H1 (cell line): ENCODE results near the gene HS6ST3. TPM values are rescaled to one million over a fixed set of nuclear protein-coding genes. Genes with fewer than 3 reads are reported as not detected.

Source experiments
- BACH1 ChIP-seq: IDR thresholded peaks from 2 replicates; pipeline ENCODE4 v1.6.1; 2012; ENCODE audit warnings: low read length, improper control_type of control experiment
- FOSL1 ChIP-seq: IDR thresholded peaks from 2 replicates; pipeline ENCODE4 v1.6.1; 2011; ENCODE audit warnings: mild to moderate bottlenecking, low read depth, low read length, moderate library complexity; ENCODE audit not compliant: insufficient read depth
- JUND ChIP-seq: IDR thresholded peaks from 2 replicates; pipeline ENCODE4 v1.6.1; 2011; ENCODE audit warnings: mild to moderate bottlenecking, improper control_type of control experiment, low read length
- POLR2AphosphoS5 ChIP-seq: IDR thresholded peaks from 2 replicates; pipeline ENCODE4 v1.6.1; 2011; ENCODE audit warnings: low read depth, low read length
- polyA plus RNA-seq, 7 experiments: library from polyadenylated mRNA; depleted of rRNA in 3 of 7; stranded (reverse) in 5 of 7; unstranded in 2 of 7; fragments of >200 nt in 5 of 7; fragments of 200-250 nt in 2 of 7; gene quantifications; 1 replicate in 5 of 7; 2 replicates in 1 of 7; 4 replicates in 1 of 7; pipeline versions ENCODE4 v1.2.1 to v1.2.3, GENCODE V29; 2011 to 2013; ENCODE audit warnings: missing spikeins in 2 of 7, mixed read lengths in 2 of 7
- total RNA-seq: library from RNA; stranded (reverse); fragmentation: NEBNext Ultra II Directional; extraction: Animal tissue kit (Norgen Biotek cat#: 25700); gene quantifications from 2 replicates; pipeline ENCODE4 v1.2.1, GENCODE V29; 2021

HS6ST3 gene
- total and polyA plus RNA-seq, 2 of the 8 experiments (the other 6 are each of a cell fraction or from before 2014, with no cell fraction given) = 0.45 to 1.2 TPM

DNA sequence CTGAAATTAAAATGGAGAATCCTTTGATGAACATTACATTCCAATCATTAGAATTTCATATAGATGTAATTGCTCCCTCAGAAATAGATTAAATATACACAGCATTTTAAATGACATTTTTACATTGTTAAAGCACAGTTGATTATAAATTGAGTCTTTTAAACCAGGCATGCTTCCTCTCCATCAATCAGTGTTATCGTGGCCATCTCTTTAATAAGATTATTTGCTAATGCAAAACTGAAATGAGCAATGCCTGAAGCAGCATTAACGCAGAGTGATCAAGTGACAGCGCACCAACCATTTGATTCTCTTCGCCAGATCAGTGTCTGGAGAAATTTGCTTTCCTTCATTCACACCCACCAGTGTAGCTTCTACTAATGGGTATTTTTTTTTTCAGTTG, 644.6 kb downstream of the HS6ST3 start (continued):
- TF ChIP-seq FOSL1 = no peak
- no peak for TF ChIP-seq JUND
- TF ChIP-seq BACH1 = no peak
- TF ChIP-seq POLR2AphosphoS5 = no peak
- TF ChIP-seq, all 59 proteins: peak for 0
